Right lobe of liver (tissue), 4 donors: ENCODE measurements around the gene CEP83.
"Not testable (repeated sequence)": the region's sequence is repeated elsewhere in the genome, so short reads cannot be mapped to it uniquely, and the experiment has no call there.

ENCODE experiments used
- CTCF ChIP-seq, 4 donors: fragments of 200-600 bp in 3 of 4; fragments of 450-650 bp in 1 of 4; IDR thresholded peaks; one replicate each; pipeline versions ENCODE4 v1.5.1 to v1.8.0; 2016 to 2022; ENCODE audit warnings: antibody characterized with exemption in 4 of 4, mild to moderate bottlenecking in 2 of 4
- POLR2A ChIP-seq: fragments of 450-650 bp; IDR thresholded peaks from one replicate; pipeline ENCODE4 v1.6.1; 2017; ENCODE audit warnings: antibody characterized with exemption, mild to moderate bottlenecking
- donor health status: DM: no; HTN: no; CAD: no.
- donor health status: DM: no; HTN: no; CAD: no.
- donor health status: DM: no; HTN: yes; CAD: no.

- TF ChIP-seq POLR2A; CTCF (IDR thresholded peaks at IDR 0.05): not testable (repeated sequence)
These were observed 63.7 kb downstream of the CEP83 start for GRCh38 chr12:94396014-94396413.
